K562 (cell line): ENCODE data around the gene DHRS3. TPM values are rescaled to one million over a fixed set of nuclear protein-coding genes. Genes with fewer than 3 reads are reported as not detected.
A peak's percentile ranks its signal among the peaks of the same experiment; 100 is the strongest.

Experiments
- ETV5 ChIP-seq: sonication (generic); formaldehyde crosslinking; IDR thresholded peaks from 2 replicates; pipeline ENCODE4 v1.4.0; 2020; ENCODE audit warnings: low read depth, mild to moderate bottlenecking, missing genetic modification reagents
- GTF2A2 ChIP-seq: IDR thresholded peaks from 2 replicates; pipeline ENCODE4 v1.6.1; 2016; ENCODE audit warnings: mild to moderate bottlenecking, missing genetic modification characterization, missing compliant biosample characterization
- NBN ChIP-seq: fragments of 450-650 bp; IDR thresholded peaks from 2 replicates; pipeline ENCODE4 v1.6.1; 2016; ENCODE audit warnings: low read depth, mild to moderate bottlenecking
- POLR2G ChIP-seq: fragments of 200-400 bp; formaldehyde crosslinking; IDR thresholded peaks from 2 replicates; pipeline ENCODE4 v1.6.1; 2017; ENCODE audit warnings: low read depth, mild to moderate bottlenecking, antibody characterized with exemption, low read length, moderate library complexity
- PURB ChIP-seq: sonication (generic); formaldehyde crosslinking; IDR thresholded peaks from 2 replicates; pipeline ENCODE4 v1.9.0; 2021; ENCODE audit warnings: low read depth, mild to moderate bottlenecking, missing genetic modification reagents
- ZNF12 ChIP-seq: sonication (generic); formaldehyde crosslinking; IDR thresholded peaks from 2 replicates; pipeline ENCODE4 v1.4.0; 2020; ENCODE audit warnings: mild to moderate bottlenecking, missing genetic modification reagents
- ZNF639 ChIP-seq, 2 experiments: fragments of 200-800 bp in 1 of 2; sonication (Bioruptor generic) in 1 of 2; sonication (generic) in 1 of 2; formaldehyde crosslinking in 1 of 2; IDR thresholded peaks in 1 of 2; conservative IDR thresholded peaks in 1 of 2; 2 replicates each; pipeline versions ENCODE4 v1.5.0 to v1.6.1; 2016 to 2020; ENCODE audit warnings: missing compliant biosample characterization in 1 of 2, missing genetic modification characterization in 1 of 2, missing genetic modification reagents in 1 of 2
- ZNF75A ChIP-seq: fragments of 450-650 bp; formaldehyde crosslinking; IDR thresholded peaks from 2 replicates; pipeline ENCODE4 v1.4.0; 2020; ENCODE audit warnings: mild to moderate bottlenecking
- polyA plus RNA-seq, 8 experiments: library from polyadenylated mRNA; depleted of rRNA in 4 of 8; stranded (reverse) in 5 of 8; unstranded in 3 of 8; fragments of >200 nt; fragmentation: Nextera tagmentation in 2 of 8; fragmentation: Illumina TruSeq in 1 of 8; extraction: Ambion mirVana in 2 of 8; extraction: Trizol in 1 of 8; gene quantifications; 2 replicates each; pipeline versions ENCODE4 v1.2.1 to v1.2.3, GENCODE V29; 2011 to 2014; ENCODE audit warnings: inconsistent platforms in 1 of 8, missing spikeins in 1 of 8
- total RNA-seq, 7 experiments: library from RNA; depleted of rRNA in 6 of 7; stranded (reverse); fragments of >200 nt in 6 of 7; fragmentation: Illumina TruSeq in 2 of 7; extraction: Trizol in 2 of 7; gene quantifications; 2 replicates each; pipeline versions ENCODE4 v1.2.1 to v1.2.3, GENCODE V29; 2011 to 2021; ENCODE audit warnings: low replicate concordance in 1 of 7
- TF ChIP-seq, protein P1 (sequence below): sonication (generic); formaldehyde crosslinking; IDR thresholded peaks from 2 replicates; pipeline ENCODE4 v1.8.1; 2022; ENCODE audit warnings: missing genetic modification reagents
- TF ChIP-seq, protein P2 (sequence below): fragments of 250-450 bp; sonication (Bioruptor Pico); IDR thresholded peaks from 2 replicates; pipeline ENCODE4 v1.4.0; 2020
- TF ChIP-seq, protein P3 (sequence below): fragments of 450-650 bp; IDR thresholded peaks from 2 replicates; pipeline ENCODE4 v1.6.1; 2016
- TF ChIP-seq, protein P4 (sequence below): IDR thresholded peaks from 2 replicates; pipeline ENCODE4 v1.6.1; 2016; ENCODE audit warnings: missing genetic modification characterization, missing compliant biosample characterization
- TF ChIP-seq, protein P5 (sequence below): sonication (generic); formaldehyde crosslinking; IDR thresholded peaks from 2 replicates; pipeline ENCODE4 v1.8.1; 2023; ENCODE audit warnings: mild to moderate bottlenecking, missing genetic modification reagents

DHRS3 gene
- total and polyA plus RNA-seq, 9 of the 15 experiments (the other 6 are each of a cell fraction or from before 2014, with no cell fraction given), result 21.0 to 116 (median 58.7) TPM

- TF ChIP-seq, protein P1, sequence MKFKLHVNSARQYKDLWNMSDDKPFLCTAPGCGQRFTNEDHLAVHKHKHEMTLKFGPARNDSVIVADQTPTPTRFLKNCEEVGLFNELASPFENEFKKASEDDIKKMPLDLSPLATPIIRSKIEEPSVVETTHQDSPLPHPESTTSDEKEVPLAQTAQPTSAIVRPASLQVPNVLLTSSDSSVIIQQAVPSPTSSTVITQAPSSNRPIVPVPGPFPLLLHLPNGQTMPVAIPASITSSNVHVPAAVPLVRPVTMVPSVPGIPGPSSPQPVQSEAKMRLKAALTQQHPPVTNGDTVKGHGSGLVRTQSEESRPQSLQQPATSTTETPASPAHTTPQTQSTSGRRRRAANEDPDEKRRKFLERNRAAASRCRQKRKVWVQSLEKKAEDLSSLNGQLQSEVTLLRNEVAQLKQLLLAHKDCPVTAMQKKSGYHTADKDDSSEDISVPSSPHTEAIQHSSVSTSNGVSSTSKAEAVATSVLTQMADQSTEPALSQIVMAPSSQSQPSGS (CRISPR knock-in tag), result no peak
- no peak for TF ChIP-seq PURB (CRISPR knock-in tag)
- TF ChIP-seq, protein P2, sequence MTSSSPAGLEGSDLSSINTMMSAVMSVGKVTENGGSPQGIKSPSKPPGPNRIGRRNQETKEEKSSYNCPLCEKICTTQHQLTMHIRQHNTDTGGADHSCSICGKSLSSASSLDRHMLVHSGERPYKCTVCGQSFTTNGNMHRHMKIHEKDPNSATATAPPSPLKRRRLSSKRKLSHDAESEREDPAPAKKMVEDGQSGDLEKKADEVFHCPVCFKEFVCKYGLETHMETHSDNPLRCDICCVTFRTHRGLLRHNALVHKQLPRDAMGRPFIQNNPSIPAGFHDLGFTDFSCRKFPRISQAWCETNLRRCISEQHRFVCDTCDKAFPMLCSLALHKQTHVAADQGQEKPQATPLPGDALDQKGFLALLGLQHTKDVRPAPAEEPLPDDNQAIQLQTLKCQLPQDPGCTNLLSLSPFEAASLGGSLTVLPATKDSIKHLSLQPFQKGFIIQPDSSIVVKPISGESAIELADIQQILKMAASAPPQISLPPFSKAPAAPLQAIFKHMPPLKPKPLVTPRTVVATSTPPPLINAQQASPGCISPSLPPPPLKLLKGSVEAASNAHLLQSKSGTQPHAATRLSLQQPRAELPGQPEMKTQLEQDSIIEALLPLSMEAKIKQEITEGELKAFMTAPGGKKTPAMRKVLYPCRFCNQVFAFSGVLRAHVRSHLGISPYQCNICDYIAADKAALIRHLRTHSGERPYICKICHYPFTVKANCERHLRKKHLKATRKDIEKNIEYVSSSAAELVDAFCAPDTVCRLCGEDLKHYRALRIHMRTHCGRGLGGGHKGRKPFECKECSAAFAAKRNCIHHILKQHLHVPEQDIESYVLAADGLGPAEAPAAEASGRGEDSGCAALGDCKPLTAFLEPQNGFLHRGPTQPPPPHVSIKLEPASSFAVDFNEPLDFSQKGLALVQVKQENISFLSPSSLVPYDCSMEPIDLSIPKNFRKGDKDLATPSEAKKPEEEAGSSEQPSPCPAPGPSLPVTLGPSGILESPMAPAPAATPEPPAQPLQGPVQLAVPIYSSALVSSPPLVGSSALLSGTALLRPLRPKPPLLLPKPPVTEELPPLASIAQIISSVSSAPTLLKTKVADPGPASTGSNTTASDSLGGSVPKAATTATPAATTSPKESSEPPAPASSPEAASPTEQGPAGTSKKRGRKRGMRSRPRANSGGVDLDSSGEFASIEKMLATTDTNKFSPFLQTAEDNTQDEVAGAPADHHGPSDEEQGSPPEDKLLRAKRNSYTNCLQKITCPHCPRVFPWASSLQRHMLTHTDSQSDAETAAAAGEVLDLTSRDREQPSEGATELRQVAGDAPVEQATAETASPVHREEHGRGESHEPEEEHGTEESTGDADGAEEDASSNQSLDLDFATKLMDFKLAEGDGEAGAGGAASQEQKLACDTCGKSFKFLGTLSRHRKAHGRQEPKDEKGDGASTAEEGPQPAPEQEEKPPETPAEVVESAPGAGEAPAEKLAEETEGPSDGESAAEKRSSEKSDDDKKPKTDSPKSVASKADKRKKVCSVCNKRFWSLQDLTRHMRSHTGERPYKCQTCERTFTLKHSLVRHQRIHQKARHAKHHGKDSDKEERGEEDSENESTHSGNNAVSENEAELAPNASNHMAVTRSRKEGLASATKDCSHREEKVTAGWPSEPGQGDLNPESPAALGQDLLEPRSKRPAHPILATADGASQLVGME (CRISPR knock-in tag), result peak; percentile 38; the same call in 1 of the 2 replicates
- TF ChIP-seq, protein P3, sequence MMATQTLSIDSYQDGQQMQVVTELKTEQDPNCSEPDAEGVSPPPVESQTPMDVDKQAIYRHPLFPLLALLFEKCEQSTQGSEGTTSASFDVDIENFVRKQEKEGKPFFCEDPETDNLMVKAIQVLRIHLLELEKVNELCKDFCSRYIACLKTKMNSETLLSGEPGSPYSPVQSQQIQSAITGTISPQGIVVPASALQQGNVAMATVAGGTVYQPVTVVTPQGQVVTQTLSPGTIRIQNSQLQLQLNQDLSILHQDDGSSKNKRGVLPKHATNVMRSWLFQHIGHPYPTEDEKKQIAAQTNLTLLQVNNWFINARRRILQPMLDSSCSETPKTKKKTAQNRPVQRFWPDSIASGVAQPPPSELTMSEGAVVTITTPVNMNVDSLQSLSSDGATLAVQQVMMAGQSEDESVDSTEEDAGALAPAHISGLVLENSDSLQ, result no peak
- TF ChIP-seq ETV5 (CRISPR knock-in tag), result no peak
- TF ChIP-seq POLR2G, result peak; percentile 75
- TF ChIP-seq ZNF639 (CRISPR knock-in tag; conservative IDR thresholded peaks at IDR 0.05 in 1 of 2, IDR thresholded peaks at IDR 0.05 in 1 of 2), result no peak; a peak in 1 of 4 replicates
- TF ChIP-seq ZNF75A (CRISPR knock-in tag), result no peak
- TF ChIP-seq, protein P4, sequence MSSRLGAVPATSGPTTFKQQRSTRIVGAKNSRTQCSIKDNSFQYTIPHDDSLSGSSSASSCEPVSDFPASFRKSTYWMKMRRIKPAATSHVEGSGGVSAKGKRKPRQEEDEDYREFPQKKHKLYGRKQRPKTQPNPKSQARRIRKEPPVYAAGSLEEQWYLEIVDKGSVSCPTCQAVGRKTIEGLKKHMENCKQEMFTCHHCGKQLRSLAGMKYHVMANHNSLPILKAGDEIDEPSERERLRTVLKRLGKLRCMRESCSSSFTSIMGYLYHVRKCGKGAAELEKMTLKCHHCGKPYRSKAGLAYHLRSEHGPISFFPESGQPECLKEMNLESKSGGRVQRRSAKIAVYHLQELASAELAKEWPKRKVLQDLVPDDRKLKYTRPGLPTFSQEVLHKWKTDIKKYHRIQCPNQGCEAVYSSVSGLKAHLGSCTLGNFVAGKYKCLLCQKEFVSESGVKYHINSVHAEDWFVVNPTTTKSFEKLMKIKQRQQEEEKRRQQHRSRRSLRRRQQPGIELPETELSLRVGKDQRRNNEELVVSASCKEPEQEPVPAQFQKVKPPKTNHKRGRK (tag), result no peak
- TF ChIP-seq NBN, result no peak
- 0 out of 2 replicates have a peak, but pooled peaks have one; percentile 31 for TF ChIP-seq ZNF12 (CRISPR knock-in tag)
- TF ChIP-seq, protein P5, sequence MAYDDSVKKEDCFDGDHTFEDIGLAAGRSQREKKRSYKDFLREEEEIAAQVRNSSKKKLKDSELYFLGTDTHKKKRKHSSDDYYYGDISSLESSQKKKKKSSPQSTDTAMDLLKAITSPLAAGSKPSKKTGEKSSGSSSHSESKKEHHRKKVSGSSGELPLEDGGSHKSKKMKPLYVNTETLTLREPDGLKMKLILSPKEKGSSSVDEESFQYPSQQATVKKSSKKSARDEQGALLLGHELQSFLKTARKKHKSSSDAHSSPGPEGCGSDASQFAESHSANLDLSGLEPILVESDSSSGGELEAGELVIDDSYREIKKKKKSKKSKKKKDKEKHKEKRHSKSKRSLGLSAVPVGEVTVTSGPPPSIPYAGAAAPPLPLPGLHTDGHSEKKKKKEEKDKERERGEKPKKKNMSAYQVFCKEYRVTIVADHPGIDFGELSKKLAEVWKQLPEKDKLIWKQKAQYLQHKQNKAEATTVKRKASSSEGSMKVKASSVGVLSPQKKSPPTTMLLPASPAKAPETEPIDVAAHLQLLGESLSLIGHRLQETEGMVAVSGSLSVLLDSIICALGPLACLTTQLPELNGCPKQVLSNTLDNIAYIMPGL, result 0 out of 2 replicates have a peak, but pooled peaks have one; percentile 30
- no peak for TF ChIP-seq GTF2A2 (tag)
Measured at GRCh38 chr1:12616709-12617373, 1.2 kb downstream of the DHRS3 start (continued).
